Tongue (tissue), 2 donors: ENCODE data around the gene PAX2. TPM values are rescaled to one million over a fixed set of nuclear protein-coding genes. Genes with fewer than 3 reads are reported as not detected.
A peak's percentile ranks its signal among the peaks of the same experiment; 100 is the strongest.

Experiments
- DNase-seq: peaks from one replicate; pipeline ENCODE4 v3.0.0-alpha.2; 2015
- total RNA-seq: library from RNA; depleted of rRNA; stranded (reverse); fragments of >200 nt; gene quantifications from one replicate; pipeline ENCODE4 v1.2.3, GENCODE V29; 2014

Gene PAX2
- total RNA-seq, 1 donor from 2014 or later, result not detected

- no peak for DNase-seq
Measured at GRCh38 chr10:100755821-100756220, 10.4 kb downstream of the PAX2 start.

GRCh38 chr10:100759331-100759730 is 13.9 kb downstream of the PAX2 start:
- no peak for DNase-seq

GRCh38 chr10:100760726-100761125 is 15.3 kb downstream of the PAX2 start:
- no peak for DNase-seq

- no peak for DNase-seq
Measured at GRCh38 chr10:100761191-100761590, 15.8 kb downstream of the PAX2 start.

- DNase-seq, result no peak
Measured at GRCh38 chr10:100763043-100763747, 17.8 kb downstream of the PAX2 start.

- no peak for DNase-seq
Measured at GRCh38 chr10:100766693-100767421, 21.5 kb downstream of the PAX2 start.

- DNase-seq, result no peak
Measured at GRCh38 chr10:100767422-100767775, 22.0 kb downstream of the PAX2 start.

GRCh38 chr10:100769481-100769880 is 24.1 kb downstream of the PAX2 start:
- no peak for DNase-seq

- DNase-seq, result no peak
Measured at GRCh38 chr10:100773646-100774045, 28.3 kb downstream of the PAX2 start.

GRCh38 chr10:100774223-100774622 is 28.8 kb downstream of the PAX2 start:
- no peak for DNase-seq

- no peak for DNase-seq
Measured at GRCh38 chr10:100774876-100775275, 29.5 kb downstream of the PAX2 start.

GRCh38 chr10:100775386-100775785 is 30.0 kb downstream of the PAX2 start:
- DNase-seq, result no peak

GRCh38 chr10:100775871-100776270 is 30.5 kb downstream of the PAX2 start:
- DNase-seq, result no peak

GRCh38 chr10:100776671-100777070 is 31.3 kb downstream of the PAX2 start:
- no peak for DNase-seq

- no peak for DNase-seq
Measured at GRCh38 chr10:100779329-100779728, 33.9 kb downstream of the PAX2 start.

GRCh38 chr10:100780324-100780723 is 34.9 kb downstream of the PAX2 start:
- no peak for DNase-seq

GRCh38 chr10:100781145-100781665 is 35.8 kb downstream of the PAX2 start:
- DNase-seq, result no peak

- DNase-seq, result no peak
Measured at GRCh38 chr10:100782461-100783244, 37.3 kb downstream of the PAX2 start.

- DNase-seq, result no peak
Measured at GRCh38 chr10:100784126-100784525, 38.7 kb downstream of the PAX2 start.

GRCh38 chr10:100786591-100786990 is 41.2 kb downstream of the PAX2 start:
- no peak for DNase-seq

GRCh38 chr10:100788002-100788903 is 42.9 kb downstream of the PAX2 start:
- no peak for DNase-seq

GRCh38 chr10:100790761-100791208 is 45.4 kb downstream of the PAX2 start:
- DNase-seq, result peak; percentile 16
